HG02981 (cell line): ENCODE results near the gene PRR15L.

Source experiments
- ATAC-seq: cut with Tn5 transposase; IDR thresholded peaks from one replicate; pipeline ENCODE4 v1.9.1; 2021; ENCODE audit warnings: mild to moderate bottlenecking, moderate library complexity; ENCODE audit not compliant: unreplicated experiment

The PRR15L gene

DNA sequence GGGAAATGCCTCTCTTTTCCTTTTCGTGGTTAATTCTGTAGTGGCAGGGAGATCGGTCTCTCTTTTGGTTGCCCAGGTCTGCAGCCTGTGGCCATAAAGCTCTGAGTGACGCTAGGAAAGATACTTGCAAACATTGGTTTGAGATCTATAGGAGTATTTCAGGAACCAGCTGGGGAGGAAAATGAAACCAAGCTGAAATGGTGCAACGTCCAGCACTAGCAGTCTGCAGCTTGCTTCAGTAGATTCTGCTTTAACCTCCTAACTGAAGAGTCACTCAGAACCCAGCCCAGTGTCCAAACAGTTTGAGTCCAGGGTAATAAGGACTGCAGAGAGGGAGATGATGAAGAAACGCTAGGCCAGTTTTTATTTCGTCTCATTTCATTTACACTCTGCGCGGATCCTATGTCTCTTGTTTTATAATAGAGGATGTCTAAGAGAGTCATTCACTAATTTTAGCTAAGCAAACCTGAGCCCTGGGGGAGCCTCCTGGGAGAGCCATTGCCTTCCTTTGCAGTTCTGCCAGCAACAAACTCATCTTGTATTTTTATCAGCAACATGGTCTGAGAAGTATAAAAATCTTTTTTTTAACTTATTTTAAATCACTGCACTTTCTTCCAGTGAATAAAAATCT lies 49.6 kb downstream of the PRR15L start:
- ATAC-seq, result no peak

DNA sequence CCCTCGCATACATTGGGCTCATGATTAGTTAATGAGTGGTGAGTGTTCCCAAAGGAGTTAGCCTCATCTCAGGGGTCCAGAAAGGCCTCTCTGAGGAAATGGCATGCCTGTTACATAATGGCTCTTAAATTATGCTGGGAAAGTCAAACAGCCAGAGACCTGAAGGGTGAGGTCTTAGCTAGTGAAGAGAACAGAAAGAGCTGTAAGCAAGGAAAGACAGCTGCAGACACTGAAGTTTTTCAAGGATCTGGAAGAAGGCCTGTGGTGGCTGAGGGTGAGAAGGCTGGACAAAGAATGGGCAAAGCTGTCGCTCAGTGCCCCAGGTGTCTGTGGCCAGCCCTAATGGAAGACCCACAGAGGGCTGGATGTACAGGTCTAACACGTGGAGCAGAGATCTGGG lies 51.2 kb downstream of the PRR15L start:
- ATAC-seq, result no peak

- ATAC-seq, result no peak
Observed at GRCh38 chr17:47905221-47905733, 52.4 kb downstream of the PRR15L start.

- ATAC-seq, result no peak
Observed at GRCh38 chr17:47902039-47902744, 55.5 kb downstream of the PRR15L start.
